Measurements from ENCODE around the gene ELF1.

Gene ELF1

GRCh38 chr13:41017159-41017558 lies 2.0 kb downstream of the ELF1 start:
- TF ChIP-seq, protein P1, sequence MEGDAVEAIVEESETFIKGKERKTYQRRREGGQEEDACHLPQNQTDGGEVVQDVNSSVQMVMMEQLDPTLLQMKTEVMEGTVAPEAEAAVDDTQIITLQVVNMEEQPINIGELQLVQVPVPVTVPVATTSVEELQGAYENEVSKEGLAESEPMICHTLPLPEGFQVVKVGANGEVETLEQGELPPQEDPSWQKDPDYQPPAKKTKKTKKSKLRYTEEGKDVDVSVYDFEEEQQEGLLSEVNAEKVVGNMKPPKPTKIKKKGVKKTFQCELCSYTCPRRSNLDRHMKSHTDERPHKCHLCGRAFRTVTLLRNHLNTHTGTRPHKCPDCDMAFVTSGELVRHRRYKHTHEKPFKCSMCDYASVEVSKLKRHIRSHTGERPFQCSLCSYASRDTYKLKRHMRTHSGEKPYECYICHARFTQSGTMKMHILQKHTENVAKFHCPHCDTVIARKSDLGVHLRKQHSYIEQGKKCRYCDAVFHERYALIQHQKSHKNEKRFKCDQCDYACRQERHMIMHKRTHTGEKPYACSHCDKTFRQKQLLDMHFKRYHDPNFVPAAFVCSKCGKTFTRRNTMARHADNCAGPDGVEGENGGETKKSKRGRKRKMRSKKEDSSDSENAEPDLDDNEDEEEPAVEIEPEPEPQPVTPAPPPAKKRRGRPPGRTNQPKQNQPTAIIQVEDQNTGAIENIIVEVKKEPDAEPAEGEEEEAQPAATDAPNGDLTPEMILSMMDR (IDR thresholded peaks at IDR 0.05; ENCODE audit: borderline replicate concordance, control extremely low read depth, extremely low read depth, insufficient read depth, missing control alignments): no peak
- in situ Hi-C loops (cut with MboI; ENCODE audit: low sequenced_read_pairs, unreplicated experiment): loop anchor here (5.0 kb wide), 1 partner anchor 35 kb away; no protein-coding TSS in a partner anchor
- DNase-seq (ENCODE audit: low spot score): no peak

DNA sequence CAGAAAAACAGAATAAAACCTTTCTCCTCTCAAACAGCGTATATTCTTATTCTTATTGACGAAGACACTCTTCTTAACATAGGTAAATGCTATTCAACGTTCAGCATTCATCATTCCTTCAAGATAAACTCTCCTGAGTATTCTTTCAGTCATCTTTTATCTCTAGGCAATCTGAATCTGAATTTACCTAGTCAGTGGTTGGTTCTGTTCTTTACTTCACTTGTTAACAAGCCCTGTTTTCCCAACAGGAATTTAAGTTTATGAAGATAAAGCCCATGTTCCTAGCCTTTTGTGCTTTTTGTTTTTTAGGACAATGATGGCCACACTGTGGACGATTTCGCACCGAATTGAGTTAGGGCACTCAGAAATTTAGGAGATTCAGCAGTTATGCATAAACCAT lies 3.2 kb downstream of the ELF1 start:
- in situ Hi-C loops (cut with MboI; ENCODE audit: low sequenced_read_pairs, unreplicated experiment): loop anchor here (5.0 kb wide), 1 partner anchor 34 kb away; no protein-coding TSS in a partner anchor
- TF ChIP-seq, protein P1 (IDR thresholded peaks at IDR 0.05; ENCODE audit: borderline replicate concordance, control extremely low read depth, extremely low read depth, insufficient read depth, missing control alignments): no peak
- DNase-seq (ENCODE audit: low spot score): no peak

- in situ Hi-C loops (cut with MboI; ENCODE audit: low sequenced_read_pairs, unreplicated experiment): no loop called here
- no peak for DNase-seq (ENCODE audit: low spot score)
- TF ChIP-seq, protein P1 (IDR thresholded peaks at IDR 0.05; ENCODE audit: borderline replicate concordance, control extremely low read depth, extremely low read depth, insufficient read depth, missing control alignments): no peak
Observed at GRCh38 chr13:41013835-41014234, 5.3 kb downstream of the ELF1 start.

DNA sequence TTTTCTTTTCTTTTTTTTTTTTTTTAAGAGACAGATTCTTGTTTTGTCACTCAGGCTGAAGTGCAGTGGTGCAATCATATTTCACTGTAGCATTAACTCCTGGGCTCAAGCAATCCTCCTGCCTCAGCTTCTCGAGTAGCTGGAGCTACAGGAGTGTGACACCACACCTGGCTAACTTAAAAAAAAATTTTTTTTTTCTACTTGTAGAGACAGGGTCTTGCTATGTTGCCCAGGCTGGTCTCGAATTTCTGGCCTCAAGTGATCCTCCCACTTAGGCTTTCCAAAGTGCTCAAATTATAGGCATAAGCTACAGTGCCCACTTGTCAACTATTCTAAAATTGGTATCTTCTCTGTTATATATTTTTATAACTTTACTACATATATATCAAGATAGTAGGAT lies 6.6 kb downstream of the ELF1 start:
- DNase-seq (ENCODE audit: low spot score): no peak
- TF ChIP-seq, protein P1 (IDR thresholded peaks at IDR 0.05; ENCODE audit: borderline replicate concordance, control extremely low read depth, extremely low read depth, insufficient read depth, missing control alignments): no peak
- in situ Hi-C loops (cut with MboI; ENCODE audit: low sequenced_read_pairs, unreplicated experiment): no loop called here

DNA sequence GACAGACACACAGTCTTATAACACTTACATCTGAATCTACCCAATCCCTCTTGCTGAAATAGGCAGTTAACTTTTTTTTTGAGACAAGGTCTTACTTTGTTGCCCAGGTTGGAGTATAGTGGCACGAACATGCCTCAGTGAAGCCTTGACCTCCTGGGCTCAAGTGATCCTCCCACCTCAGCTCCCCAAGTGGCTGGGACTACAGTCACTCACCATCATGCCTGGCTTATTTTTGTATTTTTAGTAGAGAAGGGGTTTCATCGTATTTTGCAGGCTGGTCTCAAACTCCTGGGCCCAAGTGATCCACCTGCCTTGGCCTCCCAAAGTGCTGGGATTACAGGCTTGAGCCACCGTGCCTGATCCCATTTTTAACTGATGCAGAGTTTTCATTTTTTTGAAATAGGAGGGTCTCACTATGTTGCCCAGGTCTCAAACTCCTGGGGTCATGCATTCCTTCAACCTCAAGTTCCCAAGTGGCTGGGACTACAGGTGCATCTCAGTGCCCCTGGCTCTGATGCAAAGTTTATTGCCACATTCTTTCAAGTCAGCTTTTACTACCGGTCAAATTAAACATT lies 7.6 kb downstream of the ELF1 start:
- no peak for DNase-seq (ENCODE audit: low spot score)
- in situ Hi-C loops (cut with MboI; ENCODE audit: low sequenced_read_pairs, unreplicated experiment): no loop called here
- TF ChIP-seq, protein P1 (IDR thresholded peaks at IDR 0.05; ENCODE audit: borderline replicate concordance, control extremely low read depth, extremely low read depth, insufficient read depth, missing control alignments): no peak

- in situ Hi-C loops (cut with MboI; ENCODE audit: low sequenced_read_pairs, unreplicated experiment): no loop called here
- DNase-seq (ENCODE audit: low spot score): no peak
- TF ChIP-seq, protein P1 (IDR thresholded peaks at IDR 0.05; ENCODE audit: borderline replicate concordance, control extremely low read depth, extremely low read depth, insufficient read depth, missing control alignments): no peak
Observed at GRCh38 chr13:41008349-41008980, 10.7 kb downstream of the ELF1 start.

Data from GM13976 (cell line).